ENCODE measurements around the gene ATP6V1F. TPM values are rescaled to one million over a fixed set of nuclear protein-coding genes. Genes with fewer than 3 reads are reported as not detected.

Gene ATP6V1F, protein sequence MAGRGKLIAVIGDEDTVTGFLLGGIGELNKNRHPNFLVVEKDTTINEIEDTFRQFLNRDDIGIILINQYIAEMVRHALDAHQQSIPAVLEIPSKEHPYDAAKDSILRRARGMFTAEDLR
- 122 to 123 TPM (median 122 TPM) in 3 replicates for total RNA-seq

DNA sequence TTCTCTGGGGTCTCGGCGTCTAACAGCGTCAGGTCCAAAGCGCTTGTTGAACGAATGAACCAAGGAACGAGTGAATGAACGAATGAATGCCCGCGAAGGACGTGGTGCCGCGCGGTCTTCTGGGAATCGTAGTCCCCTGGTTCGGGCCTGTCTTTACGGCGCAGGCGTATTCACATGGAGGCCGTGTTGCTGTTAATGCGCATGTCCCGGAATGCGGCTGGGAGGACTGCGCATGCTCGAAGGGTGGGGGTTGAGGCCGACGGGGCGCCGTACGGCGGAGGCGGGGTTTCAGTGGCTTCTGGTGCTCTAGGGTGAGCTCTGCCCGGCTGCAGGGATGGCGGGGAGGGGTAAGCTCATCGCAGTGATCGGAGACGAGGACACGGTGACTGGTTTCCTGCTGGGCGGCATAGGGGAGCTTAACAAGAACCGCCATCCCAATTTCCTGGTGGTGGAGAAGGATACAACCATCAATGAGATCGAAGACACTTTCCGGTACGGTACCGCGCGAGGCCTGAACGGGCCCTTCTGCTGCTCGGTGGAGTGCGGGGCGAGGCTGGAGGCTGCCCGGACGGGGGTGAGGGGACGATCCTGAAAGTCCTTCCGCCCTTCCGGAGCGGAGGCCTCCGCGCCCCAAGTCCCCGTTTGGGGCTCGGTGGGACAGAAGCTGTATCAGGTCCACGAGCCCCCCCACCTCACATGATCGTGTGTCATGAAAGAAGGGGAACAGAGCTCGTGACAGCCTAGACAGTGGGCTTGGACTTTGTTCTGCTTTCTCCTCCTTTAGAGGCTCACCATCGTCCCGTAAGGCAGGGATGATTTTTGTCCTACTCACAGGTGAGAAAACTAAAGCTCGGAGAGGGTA is at the start of gene ATP6V1F:
Gene ATP6V1F (plus strand): TSS at position 286 of the 862 bp plus-strand sequence. CDS start 49 bp downstream, at position 335.
- TF ChIP-seq, protein P1, sequence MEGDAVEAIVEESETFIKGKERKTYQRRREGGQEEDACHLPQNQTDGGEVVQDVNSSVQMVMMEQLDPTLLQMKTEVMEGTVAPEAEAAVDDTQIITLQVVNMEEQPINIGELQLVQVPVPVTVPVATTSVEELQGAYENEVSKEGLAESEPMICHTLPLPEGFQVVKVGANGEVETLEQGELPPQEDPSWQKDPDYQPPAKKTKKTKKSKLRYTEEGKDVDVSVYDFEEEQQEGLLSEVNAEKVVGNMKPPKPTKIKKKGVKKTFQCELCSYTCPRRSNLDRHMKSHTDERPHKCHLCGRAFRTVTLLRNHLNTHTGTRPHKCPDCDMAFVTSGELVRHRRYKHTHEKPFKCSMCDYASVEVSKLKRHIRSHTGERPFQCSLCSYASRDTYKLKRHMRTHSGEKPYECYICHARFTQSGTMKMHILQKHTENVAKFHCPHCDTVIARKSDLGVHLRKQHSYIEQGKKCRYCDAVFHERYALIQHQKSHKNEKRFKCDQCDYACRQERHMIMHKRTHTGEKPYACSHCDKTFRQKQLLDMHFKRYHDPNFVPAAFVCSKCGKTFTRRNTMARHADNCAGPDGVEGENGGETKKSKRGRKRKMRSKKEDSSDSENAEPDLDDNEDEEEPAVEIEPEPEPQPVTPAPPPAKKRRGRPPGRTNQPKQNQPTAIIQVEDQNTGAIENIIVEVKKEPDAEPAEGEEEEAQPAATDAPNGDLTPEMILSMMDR (IDR thresholded peaks at IDR 0.05; ENCODE audit: unreplicated experiment): no peak
- H3K27me3 Mint-ChIP-seq (ENCODE audit: low read depth): peaks cover 1% of the 10 kb centered on the region
- H3K36me3 Mint-ChIP-seq: peaks cover 12% of the 10 kb centered on the region
- no peaks in the 10 kb centered on the region for H3K9me3 Mint-ChIP-seq
- DNase-seq (ENCODE audit: low spot score in 2 of 2, unreplicated experiment in 2 of 2): peak; percentile 94 to 100
- peak within 1 kb of the TSS; percentile 97 for H3K4me3 Mint-ChIP-seq
- H3K4me1 Mint-ChIP-seq: peaks cover 29% of the 10 kb centered on the region
- peak within 1 kb of the TSS; percentile 97 for H3K27ac Mint-ChIP-seq

DNA sequence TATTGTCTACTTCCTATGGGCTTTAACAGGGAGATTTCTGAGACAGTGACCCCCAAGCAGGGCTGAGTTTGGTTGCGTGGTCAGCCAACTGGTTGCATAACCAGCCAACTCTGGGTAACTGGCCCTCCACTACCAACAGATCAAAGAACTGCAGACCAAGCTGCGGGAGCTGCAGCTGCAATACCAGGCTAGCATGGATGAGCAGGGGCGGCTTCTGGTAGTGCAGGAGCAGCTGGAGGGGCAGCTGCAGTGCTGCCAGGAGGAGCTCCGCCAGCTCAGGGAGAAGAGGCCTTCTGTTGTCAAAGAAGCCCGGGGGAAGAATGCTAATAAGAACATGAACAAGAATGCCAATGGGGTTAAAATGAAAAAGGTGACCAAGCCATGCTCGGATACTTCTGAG is 48.2 kb upstream of the ATP6V1F start:
- no peak overlapping the region for H3K4me3 Mint-ChIP-seq
- no peak for DNase-seq (ENCODE audit: low spot score in 2 of 2, unreplicated experiment in 2 of 2)
- H3K4me1 Mint-ChIP-seq: peaks cover 7% of the 10 kb centered on the region
- H3K9me3 Mint-ChIP-seq: no peaks in the 10 kb centered on the region
- peaks cover 10% of the 10 kb centered on the region for H3K27me3 Mint-ChIP-seq (ENCODE audit: low read depth)
- TF ChIP-seq, protein P1 (IDR thresholded peaks at IDR 0.05; ENCODE audit: unreplicated experiment): no peak
- H3K36me3 Mint-ChIP-seq: peaks cover 4% of the 10 kb centered on the region
- H3K27ac Mint-ChIP-seq: no peak overlapping the region

DNA sequence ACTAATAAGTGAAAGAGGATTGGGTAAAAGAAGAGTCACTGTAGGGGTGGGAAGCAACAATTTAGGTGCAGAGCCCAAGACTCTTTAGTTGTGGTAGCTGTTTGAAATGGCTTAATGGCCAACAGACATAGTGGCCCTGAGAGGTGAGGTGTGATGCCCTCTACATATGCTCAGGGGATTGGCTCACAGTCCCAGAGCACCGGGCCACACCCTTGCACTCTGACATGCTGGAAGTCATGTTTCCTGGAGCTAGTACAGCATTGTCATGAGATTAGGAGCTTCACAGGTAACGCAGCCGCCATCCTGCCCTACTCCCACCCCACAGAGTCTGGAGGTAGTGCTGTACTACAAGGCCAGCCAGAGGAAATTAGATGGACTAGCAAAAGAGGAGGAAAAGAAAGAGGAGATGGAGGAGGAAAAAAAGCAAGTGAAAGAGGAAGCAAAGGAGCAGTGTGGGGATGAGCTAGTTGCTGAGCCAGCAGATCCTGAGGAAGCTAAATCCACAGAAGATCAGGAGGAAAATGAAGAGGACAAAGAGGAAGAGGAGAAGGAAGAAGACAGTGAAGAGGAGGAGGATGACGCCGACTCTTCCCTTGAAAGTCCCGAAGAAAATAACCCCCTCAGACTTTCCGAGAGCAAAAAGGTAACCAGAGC is 47.2 kb upstream of the ATP6V1F start:
- Mint-ChIP-seq H3K4me3 (no peak overlapping the region), H3K27me3 (ENCODE audit: low read depth) (peaks cover 10% of the 10 kb centered on the region), H3K4me1 (peaks cover 7% of the 10 kb centered on the region), H3K27ac (no peak overlapping the region), H3K9me3 (no peaks in the 10 kb centered on the region), H3K36me3 (no peaks in the 10 kb centered on the region)
- DNase-seq (ENCODE audit: low spot score in 2 of 2, unreplicated experiment in 2 of 2): no peak
- TF ChIP-seq, protein P1 (IDR thresholded peaks at IDR 0.05; ENCODE audit: unreplicated experiment): no peak

DNA sequence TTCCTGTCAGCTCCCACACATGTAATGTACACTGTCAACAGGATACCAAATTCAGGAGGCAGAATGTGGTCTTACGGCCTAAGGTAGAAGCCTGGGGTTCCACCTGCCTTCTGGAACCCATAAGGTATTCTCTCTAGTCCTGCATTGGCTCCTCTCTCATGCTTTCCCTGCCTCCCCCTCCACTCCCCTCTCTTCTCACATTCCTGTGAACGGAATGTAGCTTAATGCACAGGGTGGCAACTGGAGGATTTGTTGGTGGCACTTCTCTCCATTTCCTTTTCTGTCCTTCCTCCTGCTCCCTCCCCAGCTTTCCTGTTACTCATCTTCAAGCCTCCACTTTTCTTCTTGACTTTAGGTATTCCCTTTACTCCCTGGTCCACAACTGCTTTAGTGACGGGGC is 44.0 kb upstream of the ATP6V1F start:
- Mint-ChIP-seq H3K36me3 (no peaks in the 10 kb centered on the region), H3K27me3 (ENCODE audit: low read depth) (peaks cover 10% of the 10 kb centered on the region), H3K9me3 (no peaks in the 10 kb centered on the region), H3K4me3 (no peak overlapping the region), H3K4me1 (peaks cover 7% of the 10 kb centered on the region), H3K27ac (no peak overlapping the region)
- TF ChIP-seq, protein P1 (IDR thresholded peaks at IDR 0.05; ENCODE audit: unreplicated experiment): no peak
- no peak for DNase-seq (ENCODE audit: low spot score in 2 of 2, unreplicated experiment in 2 of 2)

DNA sequence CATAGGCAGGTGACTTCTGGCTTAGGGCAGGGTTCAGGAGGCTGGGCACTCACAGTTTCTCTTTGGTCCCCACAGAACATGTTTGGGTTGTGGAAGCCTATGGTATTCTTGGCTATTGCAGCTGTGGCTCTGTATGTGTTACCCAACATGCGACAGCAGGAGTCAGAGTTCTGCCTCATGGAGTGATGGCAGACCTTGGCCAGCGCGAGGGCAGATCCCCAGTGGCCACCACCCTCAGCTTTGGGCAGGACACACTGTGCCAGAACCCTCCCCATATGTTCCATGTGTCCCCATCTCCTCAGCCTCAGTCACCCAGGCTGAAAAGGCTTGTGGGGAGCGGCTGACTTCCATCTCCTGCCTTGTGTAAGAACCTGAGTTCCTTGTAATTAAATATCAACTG is 40.9 kb upstream of the ATP6V1F start:
- TF ChIP-seq, protein P1 (IDR thresholded peaks at IDR 0.05; ENCODE audit: unreplicated experiment): no peak
- Mint-ChIP-seq H3K4me3 (no peak overlapping the region), H3K9me3 (no peaks in the 10 kb centered on the region), H3K4me1 (peaks cover 8% of the 10 kb centered on the region), H3K27ac (no peak overlapping the region), H3K36me3 (no peaks in the 10 kb centered on the region), H3K27me3 (ENCODE audit: low read depth) (peaks cover 4% of the 10 kb centered on the region)
- no peak for DNase-seq (ENCODE audit: low spot score in 2 of 2, unreplicated experiment in 2 of 2)
